ENCODE measurements around the gene REPS2. TPM values are rescaled to one million over a fixed set of nuclear protein-coding genes. Genes with fewer than 3 reads are reported as not detected.

REPS2 gene
- total and polyA plus RNA-seq, 7 donors = 0.16 to 2.3 (median 0.84) TPM

GRCh38 chrX:17185431-17185830 is 239.0 kb downstream of the REPS2 start:
- intact Hi-C loops (cut with DNase I) = no loop called here
- H3K27me3 ChIP-seq (ENCODE audit: insufficient read depth in 3 of 3, low read length in 2 of 3) = peaks cover 0 to 3% (median 0%) of the 10 kb centered on the region in 3 donors
- H3K27ac ChIP-seq = no peak overlapping the region
- WGBS, 3 donors = 70 to 81% (median 70%) methylated on average over 5 of the region's 5 CpGs
- TF ChIP-seq CTCF (IDR thresholded peaks at IDR 0.05) = no peak
- no peaks in the 10 kb centered on the region for H3K36me3 ChIP-seq (ENCODE audit: insufficient read depth in 1 of 2, low read depth in 1 of 2)
- ATAC-seq (no peak), DNase-seq (no peak)
- H3K9me3 ChIP-seq = no peaks in the 10 kb centered on the region
- no peaks in the 10 kb centered on the region for H3K4me1 ChIP-seq
- H3K4me3 ChIP-seq = no peak overlapping the region

- 27 to 54% (median 35%) methylated on average over 6 to 7 of the region's 7 CpGs for WGBS, 3 donors
- H3K36me3 ChIP-seq (ENCODE audit: insufficient read depth in 1 of 2, low read depth in 1 of 2) = no peaks in the 10 kb centered on the region
- no peak overlapping the region for H3K4me3 ChIP-seq
- ATAC-seq (no peak), DNase-seq (no peak)
- no peak for TF ChIP-seq CTCF (IDR thresholded peaks at IDR 0.05)
- H3K4me1 ChIP-seq = no peaks in the 10 kb centered on the region
- H3K9me3 ChIP-seq = no peaks in the 10 kb centered on the region
- peaks cover 0 to 4% (median 0%) of the 10 kb centered on the region in 3 donors for H3K27me3 ChIP-seq (ENCODE audit: insufficient read depth in 3 of 3, low read length in 2 of 3)
- no peak overlapping the region for H3K27ac ChIP-seq
- intact Hi-C loops (cut with DNase I) = no loop called here
Observed at GRCh38 chrX:17187136-17187756, 240.8 kb downstream of the REPS2 start.

GRCh38 chrX:17192106-17192505 is 245.6 kb downstream of the REPS2 start:
- H3K36me3 ChIP-seq (ENCODE audit: insufficient read depth in 1 of 2, low read depth in 1 of 2) = no peaks in the 10 kb centered on the region
- no peak for TF ChIP-seq CTCF (IDR thresholded peaks at IDR 0.05)
- H3K4me1 ChIP-seq = no peaks in the 10 kb centered on the region
- H3K27ac ChIP-seq = no peak overlapping the region
- DNase-seq (no peak), ATAC-seq (no peak)
- no peaks in the 10 kb centered on the region for H3K9me3 ChIP-seq
- WGBS, 3 donors = 84 to 91% (median 84%) methylated on average over 8 of the region's 8 CpGs
- H3K4me3 ChIP-seq = no peak overlapping the region
- H3K27me3 ChIP-seq (ENCODE audit: insufficient read depth in 3 of 3, low read length in 2 of 3) = peaks cover 0 to 4% (median 0%) of the 10 kb centered on the region in 3 donors
- intact Hi-C loops (cut with DNase I) = no loop called here

Other genes starting within 250 kb of the REPS2 start
- gene CTPS2, start 234.0 kb upstream of the REPS2 start, total RNA-seq = 1 to 10 TPM; 2.5 to 3.8 (median 3.0) TPM
- 1 to 10 TPM; 1.1 to 2.4 (median 1.2) TPM for gene CTPS2, start 234.0 kb upstream of the REPS2 start, polyA plus RNA-seq
- 10 to 100 TPM; 13.7 to 29.4 (median 20.0) TPM for gene SYAP1, start 227.0 kb upstream of the REPS2 start, total RNA-seq
- 10 to 100 TPM; 10.9 to 14.9 (median 13.6) TPM for gene SYAP1, start 227.0 kb upstream of the REPS2 start, polyA plus RNA-seq
- 10 to 100 TPM in 1 of 4 donors, 1 to 10 TPM in 3; 6.3 to 10.1 (median 9.4) TPM for gene TXLNG, start 160.2 kb upstream of the REPS2 start, total RNA-seq
- gene TXLNG, start 160.2 kb upstream of the REPS2 start, polyA plus RNA-seq = 1 to 10 TPM; 5.6 to 8.1 (median 7.6) TPM
- 100 to 1,000 TPM in 1 of 4 donors, 10 to 100 TPM in 3; 81.1 to 107 (median 90.5) TPM for gene RBBP7, start 76.3 kb upstream of the REPS2 start, total RNA-seq
- gene RBBP7, start 76.3 kb upstream of the REPS2 start, polyA plus RNA-seq = 100 to 1,000 TPM in 2 of 3 donors, 10 to 100 TPM in 1; 85.0 to 139 (median 111) TPM